DOHH2 (cell line): ENCODE data around the gene SSTR5.

Source experiments
- EZH2phosphoT487 ChIP-seq: fragments of 200-600 bp; sonication (generic); IDR thresholded peaks from 2 replicates; pipeline ENCODE4 v1.6.1; 2017; ENCODE audit warnings: borderline replicate concordance, mild to moderate bottlenecking, antibody characterized with exemption, low read length, moderate library complexity, mixed read lengths
- TF ChIP-seq, protein P1 (sequence below): fragments of 200-600 bp; sonication (generic); IDR thresholded peaks from one replicate; pipeline ENCODE4 v1.5.1; 2014; ENCODE audit warnings: antibody characterized with exemption, mild to moderate bottlenecking, low read depth, low read length; ENCODE audit not compliant: poor library complexity, severe bottlenecking

DNA sequence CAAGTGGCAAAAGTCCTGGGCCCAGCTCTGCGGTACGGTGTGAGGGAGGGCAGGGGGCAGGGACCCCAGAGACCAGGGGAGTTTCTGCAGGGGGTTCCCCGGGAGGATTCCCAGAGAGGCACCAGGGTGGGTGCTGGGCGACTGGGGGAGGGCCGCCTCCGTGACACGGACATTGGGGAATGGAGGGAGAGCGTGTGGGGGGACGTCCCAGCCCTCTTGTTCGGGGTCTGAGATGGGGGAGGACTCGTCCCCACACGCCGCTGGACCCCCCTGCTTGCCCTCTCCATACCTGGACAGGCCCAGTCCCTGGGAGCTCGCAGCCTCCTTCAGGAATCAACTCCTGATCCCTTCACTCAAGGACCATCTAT lies 49.8 kb downstream of the SSTR5 start:
- TF ChIP-seq, protein P1, sequence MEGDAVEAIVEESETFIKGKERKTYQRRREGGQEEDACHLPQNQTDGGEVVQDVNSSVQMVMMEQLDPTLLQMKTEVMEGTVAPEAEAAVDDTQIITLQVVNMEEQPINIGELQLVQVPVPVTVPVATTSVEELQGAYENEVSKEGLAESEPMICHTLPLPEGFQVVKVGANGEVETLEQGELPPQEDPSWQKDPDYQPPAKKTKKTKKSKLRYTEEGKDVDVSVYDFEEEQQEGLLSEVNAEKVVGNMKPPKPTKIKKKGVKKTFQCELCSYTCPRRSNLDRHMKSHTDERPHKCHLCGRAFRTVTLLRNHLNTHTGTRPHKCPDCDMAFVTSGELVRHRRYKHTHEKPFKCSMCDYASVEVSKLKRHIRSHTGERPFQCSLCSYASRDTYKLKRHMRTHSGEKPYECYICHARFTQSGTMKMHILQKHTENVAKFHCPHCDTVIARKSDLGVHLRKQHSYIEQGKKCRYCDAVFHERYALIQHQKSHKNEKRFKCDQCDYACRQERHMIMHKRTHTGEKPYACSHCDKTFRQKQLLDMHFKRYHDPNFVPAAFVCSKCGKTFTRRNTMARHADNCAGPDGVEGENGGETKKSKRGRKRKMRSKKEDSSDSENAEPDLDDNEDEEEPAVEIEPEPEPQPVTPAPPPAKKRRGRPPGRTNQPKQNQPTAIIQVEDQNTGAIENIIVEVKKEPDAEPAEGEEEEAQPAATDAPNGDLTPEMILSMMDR = no peak
- no peak for TF ChIP-seq EZH2phosphoT487
